Smooth muscle cell (in vitro differentiated cells): Measurements from ENCODE around the gene BIRC2. TPM values are rescaled to one million over a fixed set of nuclear protein-coding genes. Genes with fewer than 3 reads are reported as not detected.

ENCODE experiments used
- DNase-seq: peaks from one replicate; lab custom pipeline; 2025; ENCODE audit not compliant: unreplicated experiment; lab: John Stamatoyannopoulos, UW
- H2AFZ ChIP-seq: fragments of 200-600 bp; sonication (generic); 2 replicates; pipeline ENCODE4 v1.6.0; 2016; ENCODE audit warnings: antibody characterized with exemption, low read depth, mild to moderate bottlenecking
- H3F3A ChIP-seq: fragments of 200-600 bp; sonication (generic); 2 replicates; pipeline ENCODE4 v1.6.0; 2017; ENCODE audit warnings: antibody characterized with exemption, low read depth
- H3K27ac ChIP-seq: fragments of 200-600 bp; sonication (generic); 2 replicates; pipeline ENCODE4 v1.5.1; 2016; ENCODE audit warnings: low read depth, mild to moderate bottlenecking
- H3K27me3 ChIP-seq: fragments of 200-600 bp; sonication (generic); 2 replicates; pipeline ENCODE4 v1.6.1; 2016; ENCODE audit warnings: low read depth, mild to moderate bottlenecking
- H3K36me3 ChIP-seq: fragments of 200-600 bp; sonication (generic); 2 replicates; pipeline ENCODE4 v1.5.1; 2016; ENCODE audit warnings: low read depth
- H3K4me1 ChIP-seq: fragments of 200-600 bp; sonication (generic); 2 replicates; pipeline ENCODE4 v1.5.1; 2016; ENCODE audit warnings: low read depth
- H3K4me2 ChIP-seq: fragments of 200-600 bp; sonication (generic); 2 replicates; pipeline ENCODE4 v1.6.0; 2016; ENCODE audit warnings: mild to moderate bottlenecking
- H3K4me3 ChIP-seq: fragments of 200-600 bp; sonication (generic); 2 replicates; pipeline ENCODE4 v1.5.1; 2016; ENCODE audit warnings: mild to moderate bottlenecking
- H3K79me2 ChIP-seq: fragments of 200-600 bp; sonication (generic); 2 replicates; pipeline ENCODE4 v1.6.0; 2016; ENCODE audit warnings: low read depth, mild to moderate bottlenecking
- H3K9ac ChIP-seq: fragments of 200-600 bp; sonication (generic); 2 replicates; pipeline ENCODE4 v1.6.0; 2016; ENCODE audit warnings: low read depth
- H3K9me3 ChIP-seq: fragments of 200-600 bp; sonication (generic); replicated peaks from 2 replicates; pipeline ENCODE4 v1.5.1; 2016; ENCODE audit warnings: low read depth
- H4K20me1 ChIP-seq: fragments of 200-600 bp; sonication (generic); 2 replicates; pipeline ENCODE4 v1.6.0; 2016; ENCODE audit warnings: low read depth
- CTCF ChIP-seq: fragments of 200-600 bp; sonication (generic); IDR thresholded peaks from 2 replicates; pipeline ENCODE4 v1.5.1; 2017; ENCODE audit warnings: borderline replicate concordance, mild to moderate bottlenecking, antibody characterized with exemption; ENCODE audit not compliant: insufficient read depth, poor library complexity, severe bottlenecking
- WGBS: methylation state at CpG from one replicate; pipeline ENCODE4 v1.1.7; 2016; ENCODE audit warnings: low lambda C conversion rate; 5-methylcytosine and 5-hydroxymethylcytosine counted together
- polyA plus RNA-seq: library from polyadenylated mRNA; unstranded; fragments of >200 nt; fragmentation: Nextera tagmentation; extraction: Ambion mirVana; gene quantifications from 2 replicates; pipeline ENCODE4 v1.2.1, GENCODE V29; 2016
- small RNA-seq: library from RNA; depleted of rRNA; stranded (forward); fragments of <200 nt; gene quantifications from one replicate; pipeline ENCODE3, GENCODE V24; 2014
- total RNA-seq: library from RNA; depleted of rRNA; stranded (reverse); fragments of >200 nt; gene quantifications from 2 replicates; pipeline ENCODE4 v1.2.3, GENCODE V29; 2014

Gene BIRC2
- total and polyA plus RNA-seq, 2 experiments from 2014 or later, result 46.3 to 170 TPM

- Histone ChIP-seq H3K4me3 (no peak overlapping the region), H3K79me2 (peaks cover 4% of the 10 kb centered on the region), H3K27me3 (no peaks in the 10 kb centered on the region), H3K36me3 (no peaks in the 10 kb centered on the region), H3K9me3 (no peaks in the 10 kb centered on the region), H3K27ac (no peak overlapping the region), H3F3A (no peaks in the 10 kb centered on the region), H3K4me2 (no peak overlapping the region), H4K20me1 (peaks cover 29% of the 10 kb centered on the region), H3K9ac (no peak overlapping the region), H2AFZ (no peak overlapping the region), H3K4me1 (peaks cover 21% of the 10 kb centered on the region)
- no peak for TF ChIP-seq CTCF
- no peak for DNase-seq
Measured at GRCh38 chr11:102426570-102426969, 79.6 kb downstream of the BIRC2 start.

- peaks cover 4% of the 10 kb centered on the region for H3K79me2 ChIP-seq
- no peaks in the 10 kb centered on the region for H3K36me3 ChIP-seq
- no peaks in the 10 kb centered on the region for H3F3A ChIP-seq
- no peak overlapping the region for H2AFZ ChIP-seq
- no peak overlapping the region for H3K4me2 ChIP-seq
- WGBS, result 0% methylated on average over 1 of the region's 1 CpG
- no peak for TF ChIP-seq CTCF
- no peak overlapping the region for H3K4me3 ChIP-seq
- H3K27ac ChIP-seq, result no peak overlapping the region
- peaks cover 24% of the 10 kb centered on the region for H4K20me1 ChIP-seq
- H3K9ac ChIP-seq, result no peak overlapping the region
- H3K27me3 ChIP-seq, result no peaks in the 10 kb centered on the region
- peaks cover 21% of the 10 kb centered on the region for H3K4me1 ChIP-seq
- no peaks in the 10 kb centered on the region for H3K9me3 ChIP-seq
- no peak for DNase-seq
Measured at GRCh38 chr11:102427068-102427467, 80.1 kb downstream of the BIRC2 start.

Small RNAs within 50 kb of the gene (small RNA-seq; reads per million reads assigned to genes)
- gene AP000942.3 (not detected), gene AP000942.4 (not detected), gene RNU6-952P (not detected)

Other genes starting within 250 kb of the BIRC2 start
- 136 and 174 TPM in 2 replicates for gene YAP1, start 236.8 kb upstream of the BIRC2 start, total RNA-seq
- gene YAP1, start 236.8 kb upstream of the BIRC2 start, polyA plus RNA-seq, result 25.1 and 28.4 TPM in 2 replicates
- gene BIRC3, start 29.7 kb upstream of the BIRC2 start, total RNA-seq, result 1.6 and 1.7 TPM in 2 replicates
- 0.74 and 0.94 TPM in 2 replicates for gene BIRC3, start 29.7 kb upstream of the BIRC2 start, polyA plus RNA-seq
- gene TMEM123, start 105.6 kb downstream of the BIRC2 start, total RNA-seq, result 77.6 and 78.8 TPM in 2 replicates
- 38.8 and 55.8 TPM in 2 replicates for gene TMEM123, start 105.6 kb downstream of the BIRC2 start, polyA plus RNA-seq
- 8.0 and 12.6 TPM in 2 replicates for gene MMP7, start 183.5 kb downstream of the BIRC2 start, total RNA-seq
- 4.3 and 16.4 TPM in 2 replicates for gene MMP7, start 183.5 kb downstream of the BIRC2 start, polyA plus RNA-seq